ENCODE results near the gene NIPAL3. TPM values are rescaled to one million over a fixed set of nuclear protein-coding genes. Genes with fewer than 3 reads are reported as not detected.
A peak's percentile ranks its signal among the peaks of the same experiment; 100 is the strongest.

NIPAL3 gene
- total and polyA plus RNA-seq, 2 donors from 2014 or later, result 13.5 to 46.4 TPM

DNA sequence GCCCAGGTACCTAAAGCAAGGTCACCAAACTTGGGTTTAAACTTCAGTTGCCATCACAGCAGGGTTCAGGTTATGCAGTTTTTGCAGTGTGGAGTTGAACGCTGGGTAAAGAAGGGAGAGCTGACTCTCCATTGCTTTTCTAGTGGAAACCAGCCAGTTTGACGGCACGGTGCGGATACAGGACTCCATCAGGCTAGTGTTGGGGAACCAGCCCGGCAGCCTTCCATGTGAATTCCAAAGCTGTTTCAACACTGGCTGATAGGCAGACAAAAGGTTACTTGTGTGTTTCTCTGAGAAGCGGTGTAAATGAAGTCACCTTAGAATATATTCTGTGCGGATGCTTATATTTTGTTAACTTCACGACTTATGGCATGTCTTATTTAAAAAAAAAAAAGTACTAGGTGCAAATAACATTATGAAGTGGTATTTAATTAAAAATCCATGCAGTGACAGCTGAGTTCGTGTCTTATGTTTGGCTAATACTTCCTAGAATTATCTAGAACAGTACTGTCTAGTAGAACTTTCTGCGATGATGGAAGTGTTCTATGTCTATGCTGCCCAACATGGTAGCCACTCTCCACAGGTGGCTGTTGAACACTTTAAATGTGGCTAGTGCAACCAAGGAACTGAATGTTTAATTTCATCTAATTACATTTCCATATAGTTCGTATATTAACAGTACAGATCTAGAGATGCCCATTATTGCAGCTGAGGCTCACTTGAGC is 57.1 kb downstream of the NIPAL3 start:
- Histone ChIP-seq H3K36me3 (ENCODE audit: control insufficient read depth in 2 of 3, insufficient read depth in 3 of 3, low read length in 3 of 3) (no peaks in the 10 kb centered on the region), H3K4me3 (ENCODE audit: low read length in 3 of 3) (no peak overlapping the region), H3K9me3 (ENCODE audit: control insufficient read depth in 2 of 3, insufficient read depth in 1 of 3, low read length in 3 of 3) (no peaks in the 10 kb centered on the region), H3K27me3 (ENCODE audit: control insufficient read depth, insufficient read depth, low read length) (no peaks in the 10 kb centered on the region), H3K4me1 (ENCODE audit: control insufficient read depth in 2 of 3, insufficient read depth in 2 of 3, low read depth in 1 of 3, low read length in 3 of 3) (no peaks in the 10 kb centered on the region), H3K27ac (ENCODE audit: low read depth in 2 of 2, low read length in 2 of 2) (no peak overlapping the region), H3K9ac (ENCODE audit: low read length in 3 of 3) (no peak overlapping the region)
- intact Hi-C loops (cut with DNase I), result no loop called here
- DNase-seq (peak in 2 of 5 donors; percentile 15 to 30), FAIRE-seq (no peak)
- TF ChIP-seq, protein P1, sequence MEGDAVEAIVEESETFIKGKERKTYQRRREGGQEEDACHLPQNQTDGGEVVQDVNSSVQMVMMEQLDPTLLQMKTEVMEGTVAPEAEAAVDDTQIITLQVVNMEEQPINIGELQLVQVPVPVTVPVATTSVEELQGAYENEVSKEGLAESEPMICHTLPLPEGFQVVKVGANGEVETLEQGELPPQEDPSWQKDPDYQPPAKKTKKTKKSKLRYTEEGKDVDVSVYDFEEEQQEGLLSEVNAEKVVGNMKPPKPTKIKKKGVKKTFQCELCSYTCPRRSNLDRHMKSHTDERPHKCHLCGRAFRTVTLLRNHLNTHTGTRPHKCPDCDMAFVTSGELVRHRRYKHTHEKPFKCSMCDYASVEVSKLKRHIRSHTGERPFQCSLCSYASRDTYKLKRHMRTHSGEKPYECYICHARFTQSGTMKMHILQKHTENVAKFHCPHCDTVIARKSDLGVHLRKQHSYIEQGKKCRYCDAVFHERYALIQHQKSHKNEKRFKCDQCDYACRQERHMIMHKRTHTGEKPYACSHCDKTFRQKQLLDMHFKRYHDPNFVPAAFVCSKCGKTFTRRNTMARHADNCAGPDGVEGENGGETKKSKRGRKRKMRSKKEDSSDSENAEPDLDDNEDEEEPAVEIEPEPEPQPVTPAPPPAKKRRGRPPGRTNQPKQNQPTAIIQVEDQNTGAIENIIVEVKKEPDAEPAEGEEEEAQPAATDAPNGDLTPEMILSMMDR (IDR thresholded peaks at IDR 0.05; ENCODE audit: borderline replicate concordance, extremely low read depth, insufficient read depth), result no peak

DNA sequence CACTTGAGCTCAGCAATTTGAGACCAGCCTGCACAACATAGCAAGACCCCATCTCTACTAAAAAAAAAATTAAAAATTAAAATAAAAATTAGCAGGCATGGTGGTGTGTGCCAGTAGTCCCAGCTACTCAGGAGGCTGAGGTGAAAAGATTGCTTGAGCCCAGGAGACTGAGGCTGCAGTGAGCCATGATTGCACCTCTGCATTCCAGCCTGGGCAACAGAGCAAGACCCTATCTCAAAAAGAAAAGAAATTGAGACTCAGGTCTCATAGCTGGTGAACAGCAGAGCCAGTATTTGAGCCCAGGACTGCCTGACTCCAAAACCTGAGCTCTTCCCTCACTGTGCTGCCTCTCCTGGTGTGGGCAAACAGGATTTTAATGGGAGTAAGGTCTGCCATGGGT is 58.6 kb downstream of the NIPAL3 start:
- TF ChIP-seq, protein P1 (IDR thresholded peaks at IDR 0.05; ENCODE audit: borderline replicate concordance, extremely low read depth, insufficient read depth), result no peak

DNA sequence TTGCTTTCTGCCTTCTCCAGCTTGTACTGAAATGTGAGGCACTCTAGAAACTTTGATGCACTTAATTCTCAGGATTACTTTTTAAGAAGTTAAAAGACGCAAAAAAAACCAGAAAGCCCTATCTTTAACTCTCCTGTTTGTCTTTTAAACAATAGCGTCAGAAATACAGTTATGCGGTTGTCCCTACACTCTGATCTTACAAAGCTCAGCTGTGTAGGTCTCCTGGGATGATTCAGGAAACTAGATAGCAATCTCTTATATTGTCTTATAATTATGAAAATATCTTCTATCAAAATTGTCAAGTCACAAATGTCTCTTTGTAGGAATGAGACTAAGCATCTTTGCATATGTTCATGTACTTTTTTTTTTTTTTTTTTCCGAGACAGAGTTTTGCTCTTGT is 60.1 kb downstream of the NIPAL3 start:
- H3K4me3 ChIP-seq (ENCODE audit: low read length in 3 of 3), result no peak overlapping the region
- DNase-seq (no peak), FAIRE-seq (no peak)
- H3K4me1 ChIP-seq (ENCODE audit: control insufficient read depth in 2 of 3, insufficient read depth in 2 of 3, low read depth in 1 of 3, low read length in 3 of 3), result no peaks in the 10 kb centered on the region
- no peaks in the 10 kb centered on the region for H3K36me3 ChIP-seq (ENCODE audit: control insufficient read depth in 2 of 3, insufficient read depth in 3 of 3, low read length in 3 of 3)
- TF ChIP-seq, protein P1 (IDR thresholded peaks at IDR 0.05; ENCODE audit: borderline replicate concordance, extremely low read depth, insufficient read depth), result no peak
- H3K9me3 ChIP-seq (ENCODE audit: control insufficient read depth in 2 of 3, insufficient read depth in 1 of 3, low read length in 3 of 3), result no peaks in the 10 kb centered on the region
- H3K27ac ChIP-seq (ENCODE audit: low read depth in 2 of 2, low read length in 2 of 2), result no peak overlapping the region
- H3K9ac ChIP-seq (ENCODE audit: low read length in 3 of 3), result no peak overlapping the region
- intact Hi-C loops (cut with DNase I), result no loop called here
- H3K27me3 ChIP-seq (ENCODE audit: control insufficient read depth, insufficient read depth, low read length), result no peaks in the 10 kb centered on the region

More for the DNA sequence above, 58.6 kb downstream of the NIPAL3 start:
- H3K27me3 ChIP-seq (ENCODE audit: control insufficient read depth, insufficient read depth, low read length), result no peaks in the 10 kb centered on the region
- H3K4me1 ChIP-seq (ENCODE audit: control insufficient read depth in 2 of 3, insufficient read depth in 2 of 3, low read depth in 1 of 3, low read length in 3 of 3), result no peaks in the 10 kb centered on the region
- H3K36me3 ChIP-seq (ENCODE audit: control insufficient read depth in 2 of 3, insufficient read depth in 3 of 3, low read length in 3 of 3), result no peaks in the 10 kb centered on the region
- FAIRE-seq, result no peak
- no peak overlapping the region for H3K9ac ChIP-seq (ENCODE audit: low read length in 3 of 3)
- intact Hi-C loops (cut with DNase I), result no loop called here
- no peak overlapping the region for H3K4me3 ChIP-seq (ENCODE audit: low read length in 3 of 3)
- H3K9me3 ChIP-seq (ENCODE audit: control insufficient read depth in 2 of 3, insufficient read depth in 1 of 3, low read length in 3 of 3), result no peaks in the 10 kb centered on the region
- no peak for DNase-seq
- H3K27ac ChIP-seq (ENCODE audit: low read depth in 2 of 2, low read length in 2 of 2), result no peak overlapping the region
